Measurements from ENCODE around the gene SERTM2. TPM values are rescaled to one million over a fixed set of nuclear protein-coding genes. Genes with fewer than 3 reads are reported as not detected.

The SERTM2 gene
- total and polyA plus RNA-seq, 2 of the 8 experiments (the other 6 are each of a cell fraction or from before 2014, with no cell fraction given) = 0.45 to 0.58 TPM

- DNase-seq (ENCODE audit: low read depth in 1 of 2, low spot score in 2 of 2) = no peak
- no peak overlapping the region for H3K18ac ChIP-seq (ENCODE audit: extremely low read depth, low read length)
- FAIRE-seq = no peak
- no peak overlapping the region for H2BK120ac ChIP-seq (replicated peaks; ENCODE audit: low read depth, low read length)
- H3K27ac ChIP-seq (ENCODE audit: low read depth, low read length) = no peak overlapping the region
- H3K9ac ChIP-seq (replicated peaks in 1 of 4; ENCODE audit: extremely low read depth in 1 of 4, low read depth in 3 of 4, low read length in 3 of 4) = no peak overlapping the region
- H3K56ac ChIP-seq (replicated peaks; ENCODE audit: insufficient read length, low read depth, low read length) = no peak overlapping the region
- no peak overlapping the region for H3K4ac ChIP-seq (replicated peaks; ENCODE audit: insufficient read length, low read depth, low read length)
- no peaks in the 10 kb centered on the region for H3K79me2 ChIP-seq (ENCODE audit: control insufficient read depth in 1 of 2, insufficient read depth in 2 of 2, low read length in 2 of 2)
- no peak overlapping the region for H4K8ac ChIP-seq (ENCODE audit: extremely low read depth, insufficient read depth, low read length)
- no peak overlapping the region for H3K14ac ChIP-seq (ENCODE audit: insufficient read length)
- H3K23me2 ChIP-seq (ENCODE audit: low read depth, low read length) = no peaks in the 10 kb centered on the region
- no peak overlapping the region for H2BK20ac ChIP-seq (ENCODE audit: low read length)
- no peak overlapping the region for H3K4me3 ChIP-seq (ENCODE audit: extremely low read depth in 1 of 4, insufficient read depth in 2 of 4, low read depth in 3 of 4, low read length in 4 of 4)
- TF ChIP-seq POLR2A (IDR thresholded peaks at IDR 0.05; ENCODE audit: control extremely low read depth in 1 of 2, low read depth in 2 of 2, low read length in 2 of 2) (no peak), EP300 (IDR thresholded peaks at IDR 0.05; ENCODE audit: borderline replicate concordance in 1 of 2, low read depth in 2 of 2, low read length in 2 of 2) (no peak), RAD21 (IDR thresholded peaks at IDR 0.05 in 1 of 2, conservative IDR thresholded peaks at IDR 0.05 in 1 of 2; ENCODE audit: low read depth in 2 of 2, low read length in 2 of 2) (no peak), BRCA1 (IDR thresholded peaks at IDR 0.05; ENCODE audit: low read depth, low read length) (no peak)
- H3K36me3 ChIP-seq (ENCODE audit: control insufficient read depth in 2 of 4, insufficient read depth in 4 of 4, low read length in 3 of 4) = no peaks in the 10 kb centered on the region
- ChIA-PET CTCF (ENCODE audit: partially characterized antibody) (no interaction called here), POLR2A (ENCODE audit: partially characterized antibody) (no interaction called here)
- no peaks in the 10 kb centered on the region for H3K4me1 ChIP-seq (replicated peaks in 1 of 4; ENCODE audit: control insufficient read depth in 3 of 4, insufficient read depth in 4 of 4, low read length in 3 of 4)
- no peaks in the 10 kb centered on the region for H3K79me1 ChIP-seq (ENCODE audit: low read depth, low read length)
- H3K9me3 ChIP-seq (ENCODE audit: insufficient read depth in 2 of 2, low read depth in 1 of 2, low read length in 1 of 2) = no peaks in the 10 kb centered on the region
- no peak overlapping the region for H2AFZ ChIP-seq (ENCODE audit: low read length)
- 81% methylated on average over 2 of the region's 2 CpGs; no CpG with 5 or more reads in 1 of the 2 experiments for whole genome bisulfite sequencing, 2 experiments (ENCODE audit: extremely low coverage in 1 of 2, insufficient coverage in 1 of 2, insufficient read length in 1 of 2, insufficient replicate concordance in 2 of 2, low coverage in 1 of 2, low lambda C conversion rate in 2 of 2, missing lambda C conversion rate in 1 of 2)
- no peaks in the 10 kb centered on the region for H4K20me1 ChIP-seq (replicated peaks in 1 of 2; ENCODE audit: control insufficient read depth in 1 of 2, insufficient read depth in 2 of 2, low read length in 2 of 2)
- H2BK12ac ChIP-seq (ENCODE audit: low read depth, low read length) = no peak overlapping the region
- no peak overlapping the region for H4K5ac ChIP-seq (ENCODE audit: insufficient read length, low read depth, low read length)
- H3K4me2 ChIP-seq (ENCODE audit: insufficient read depth in 1 of 2, low read depth in 2 of 2, low read length in 2 of 2) = no peak overlapping the region
- H3K23ac ChIP-seq (ENCODE audit: insufficient read length) = no peak overlapping the region
- no peak overlapping the region for H2AK5ac ChIP-seq (ENCODE audit: low read depth, low read length)
- H3K27me3 ChIP-seq (replicated peaks in 1 of 4; ENCODE audit: control insufficient read depth in 3 of 4, extremely low read depth in 1 of 4, insufficient read depth in 3 of 4, low read length in 3 of 4) = no peaks in the 10 kb centered on the region
- no peak overlapping the region for H2BK15ac ChIP-seq (ENCODE audit: low read length)
- no peak overlapping the region for H2BK5ac ChIP-seq (ENCODE audit: low read depth, low read length)
- H4K91ac ChIP-seq (replicated peaks; ENCODE audit: insufficient read length, low read length) = no peak overlapping the region
Measured at GRCh38 chrX:111483135-111483534, 28.3 kb upstream of the SERTM2 start.
